HEK293T (cell line): Measurements from ENCODE around the gene ERGIC2.

ENCODE experiments used
- FOXK2 ChIP-seq: fragments of 450-650 bp; IDR thresholded peaks from 2 replicates; pipeline ENCODE4 v1.6.1; 2016; ENCODE audit warnings: mild to moderate bottlenecking
- FOXM1 ChIP-seq: fragments of 450-650 bp; IDR thresholded peaks from 2 replicates; pipeline ENCODE4 v1.6.1; 2017; ENCODE audit warnings: mild to moderate bottlenecking, borderline replicate concordance
- HDGF ChIP-seq: fragments of 450-650 bp; IDR thresholded peaks from 2 replicates; pipeline ENCODE4 v1.6.1; 2017; ENCODE audit warnings: antibody characterized with exemption, borderline replicate concordance
- NFRKB ChIP-seq: fragments of 450-650 bp; IDR thresholded peaks from 2 replicates; pipeline ENCODE4 v1.6.1; 2016; ENCODE audit warnings: mild to moderate bottlenecking, moderate library complexity
- SUZ12 ChIP-seq: fragments of 450-650 bp; IDR thresholded peaks from 2 replicates; pipeline ENCODE4 v1.6.1; 2016; ENCODE audit warnings: mild to moderate bottlenecking
- TARDBP ChIP-seq: fragments of 450-650 bp; IDR thresholded peaks from 2 replicates; pipeline ENCODE4 v1.6.1; 2016
- TF ChIP-seq, protein P1 (sequence below): fragments of 450-650 bp; IDR thresholded peaks from 2 replicates; pipeline ENCODE4 v1.6.1; 2016

DNA sequence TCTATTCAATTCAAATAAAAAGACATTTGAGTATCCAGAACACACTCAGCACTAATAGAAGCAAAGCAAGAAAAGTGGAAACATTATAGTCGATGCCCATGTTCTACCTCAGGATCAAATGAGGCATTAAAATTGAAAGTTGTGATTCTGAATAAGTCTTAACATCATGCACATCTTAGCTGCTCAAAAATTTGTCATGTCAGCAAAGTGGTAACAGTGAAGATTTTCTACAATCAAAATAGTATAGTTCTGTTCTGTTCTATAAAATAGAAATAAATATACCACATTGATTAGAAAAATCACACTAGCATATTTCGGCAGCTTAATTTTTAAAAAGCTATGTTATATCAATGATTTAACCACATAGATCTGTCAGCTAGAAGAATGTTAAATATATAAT, 74.7 kb downstream of the ERGIC2 start:
- TF ChIP-seq HDGF (no peak), FOXK2 (no peak), FOXM1 (no peak), NFRKB (no peak), TARDBP (no peak), SUZ12 (no peak)
- TF ChIP-seq, protein P1, sequence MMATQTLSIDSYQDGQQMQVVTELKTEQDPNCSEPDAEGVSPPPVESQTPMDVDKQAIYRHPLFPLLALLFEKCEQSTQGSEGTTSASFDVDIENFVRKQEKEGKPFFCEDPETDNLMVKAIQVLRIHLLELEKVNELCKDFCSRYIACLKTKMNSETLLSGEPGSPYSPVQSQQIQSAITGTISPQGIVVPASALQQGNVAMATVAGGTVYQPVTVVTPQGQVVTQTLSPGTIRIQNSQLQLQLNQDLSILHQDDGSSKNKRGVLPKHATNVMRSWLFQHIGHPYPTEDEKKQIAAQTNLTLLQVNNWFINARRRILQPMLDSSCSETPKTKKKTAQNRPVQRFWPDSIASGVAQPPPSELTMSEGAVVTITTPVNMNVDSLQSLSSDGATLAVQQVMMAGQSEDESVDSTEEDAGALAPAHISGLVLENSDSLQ: no peak
